GM12801 (cell line): ENCODE measurements around the gene ALDH3B1.

Source experiments
- CTCF ChIP-seq: IDR thresholded peaks from one replicate; pipeline ENCODE4 v1.5.1; 2011; ENCODE audit warnings: control low read depth; ENCODE audit not compliant: insufficient read length; ENCODE audit errors: extremely low read depth

ALDH3B1 gene

GRCh38 chr11:67999201-67999629, 10.9 kb upstream of the ALDH3B1 start:
- TF ChIP-seq CTCF, result no peak

- no peak for TF ChIP-seq CTCF
Measured at GRCh38 chr11:67999704-68000103, 10.4 kb upstream of the ALDH3B1 start.

- no peak for TF ChIP-seq CTCF
Measured at GRCh38 chr11:68002575-68002937, 7.6 kb upstream of the ALDH3B1 start.

- no peak for TF ChIP-seq CTCF
Measured at GRCh38 chr11:68002938-68003845, 6.9 kb upstream of the ALDH3B1 start.

- no peak for TF ChIP-seq CTCF
Measured at GRCh38 chr11:68003846-68004550, 6.1 kb upstream of the ALDH3B1 start, which contains the start of gene UNC93B1. TSS of gene UNC93B1 (minus strand) at chr11:68004097. CDS start at chr11:68004043, 54 bp downstream.

- no peak for TF ChIP-seq CTCF
Measured at GRCh38 chr11:68004551-68005335, 5.4 kb upstream of the ALDH3B1 start.
